GM12873 (cell line): ENCODE results near the gene LRR1.

Experiments used
- TF ChIP-seq, protein P1 (sequence below): IDR thresholded peaks from 2 replicates; pipeline ENCODE4 v1.5.1; 2012; ENCODE audit warnings: low read depth, mild to moderate bottlenecking, moderate library complexity, low read length, control low read depth; ENCODE audit not compliant: insufficient read depth; ENCODE audit errors: missing control alignments

The LRR1 gene

GRCh38 chr14:49589387-49589786 lies 9.4 kb upstream of the LRR1 start:
- TF ChIP-seq, protein P1, sequence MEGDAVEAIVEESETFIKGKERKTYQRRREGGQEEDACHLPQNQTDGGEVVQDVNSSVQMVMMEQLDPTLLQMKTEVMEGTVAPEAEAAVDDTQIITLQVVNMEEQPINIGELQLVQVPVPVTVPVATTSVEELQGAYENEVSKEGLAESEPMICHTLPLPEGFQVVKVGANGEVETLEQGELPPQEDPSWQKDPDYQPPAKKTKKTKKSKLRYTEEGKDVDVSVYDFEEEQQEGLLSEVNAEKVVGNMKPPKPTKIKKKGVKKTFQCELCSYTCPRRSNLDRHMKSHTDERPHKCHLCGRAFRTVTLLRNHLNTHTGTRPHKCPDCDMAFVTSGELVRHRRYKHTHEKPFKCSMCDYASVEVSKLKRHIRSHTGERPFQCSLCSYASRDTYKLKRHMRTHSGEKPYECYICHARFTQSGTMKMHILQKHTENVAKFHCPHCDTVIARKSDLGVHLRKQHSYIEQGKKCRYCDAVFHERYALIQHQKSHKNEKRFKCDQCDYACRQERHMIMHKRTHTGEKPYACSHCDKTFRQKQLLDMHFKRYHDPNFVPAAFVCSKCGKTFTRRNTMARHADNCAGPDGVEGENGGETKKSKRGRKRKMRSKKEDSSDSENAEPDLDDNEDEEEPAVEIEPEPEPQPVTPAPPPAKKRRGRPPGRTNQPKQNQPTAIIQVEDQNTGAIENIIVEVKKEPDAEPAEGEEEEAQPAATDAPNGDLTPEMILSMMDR = no peak

GRCh38 chr14:49593016-49593415 lies 5.7 kb upstream of the LRR1 start:
- TF ChIP-seq, protein P1 = no peak

GRCh38 chr14:49594347-49595091 lies 4.2 kb upstream of the LRR1 start:
- TF ChIP-seq, protein P1 = no peak

- TF ChIP-seq, protein P1 = no peak
Measured at GRCh38 chr14:49598189-49598484, 603 bp upstream of the LRR1 start.

DNA sequence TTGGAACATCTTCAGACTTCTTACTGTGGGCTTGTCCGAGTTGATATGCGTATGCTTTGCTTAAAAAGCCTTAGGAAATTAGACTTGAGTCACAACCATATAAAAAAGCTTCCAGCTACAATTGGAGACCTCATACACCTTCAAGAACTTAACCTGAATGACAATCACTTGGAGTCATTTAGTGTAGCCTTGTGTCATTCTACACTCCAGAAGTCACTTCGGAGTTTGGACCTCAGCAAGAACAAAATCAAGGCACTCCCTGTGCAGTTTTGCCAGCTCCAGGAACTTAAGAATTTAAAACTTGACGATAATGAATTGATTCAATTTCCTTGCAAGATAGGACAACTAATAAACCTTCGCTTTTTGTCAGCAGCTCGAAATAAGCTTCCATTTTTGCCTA lies 8.8 kb downstream of the LRR1 start:
- TF ChIP-seq, protein P1 = no peak

DNA sequence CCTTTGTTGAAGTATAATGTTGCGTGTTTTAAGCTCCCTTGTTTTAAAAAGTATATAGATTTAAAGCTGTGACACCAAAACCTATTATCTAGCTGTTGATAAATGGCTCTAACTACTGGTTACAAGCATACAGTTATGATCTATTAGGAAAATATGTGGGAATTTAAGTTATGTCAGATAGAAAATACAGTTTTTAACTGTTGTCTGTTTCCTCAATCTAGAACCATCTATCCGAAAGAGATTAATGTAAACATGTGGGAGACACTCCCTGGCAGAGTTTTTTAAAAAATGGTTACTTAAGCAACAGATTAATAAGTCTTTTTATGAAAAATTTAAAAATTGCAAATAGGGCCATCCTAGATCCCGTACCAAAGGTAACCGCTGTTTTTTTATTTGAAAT lies 13.5 kb downstream of the LRR1 start:
- TF ChIP-seq, protein P1 = no peak

DNA sequence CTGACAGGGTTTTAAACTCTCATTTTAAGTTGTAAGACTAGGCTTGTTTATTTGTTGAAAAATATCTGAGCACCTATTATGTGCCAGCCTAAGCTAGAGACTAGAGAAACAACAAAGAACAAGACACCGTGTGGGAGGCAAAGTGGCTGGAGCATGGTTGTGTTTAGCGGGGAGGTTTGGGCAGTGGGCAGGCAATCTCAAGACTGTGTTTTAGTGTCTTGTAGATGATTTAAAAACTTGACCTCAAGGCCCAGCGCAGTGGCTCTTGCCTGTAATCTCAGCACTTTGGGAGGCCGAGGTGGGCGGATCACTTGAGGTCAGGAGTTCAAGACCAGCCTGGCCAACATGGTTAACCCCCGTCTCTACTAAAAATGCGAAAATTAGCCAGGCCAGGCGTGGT lies 13.9 kb downstream of the LRR1 start:
- TF ChIP-seq, protein P1 = no peak

DNA sequence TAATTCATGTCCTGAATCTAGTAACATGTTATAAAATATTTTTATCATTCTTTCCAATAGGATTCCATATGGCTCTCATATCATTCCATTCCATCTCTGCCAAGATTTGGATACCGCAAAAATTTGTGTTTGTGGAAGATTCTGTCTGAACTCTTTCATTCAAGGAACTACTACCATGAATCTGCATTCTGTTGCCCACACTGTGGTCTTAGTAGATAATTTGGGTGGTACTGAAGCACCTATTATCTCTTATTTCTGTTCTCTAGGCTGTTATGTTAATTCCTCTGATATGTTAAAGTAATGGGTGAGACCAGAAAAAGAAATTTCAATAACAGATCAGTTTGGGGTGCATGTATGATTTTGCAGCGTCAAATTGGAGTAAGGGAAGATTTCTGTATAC lies 15.5 kb downstream of the LRR1 start:
- TF ChIP-seq, protein P1 = no peak
